ENCODE results near the gene FBXO39. TPM values are rescaled to one million over a fixed set of nuclear protein-coding genes. Genes with fewer than 3 reads are reported as not detected.

FBXO39 gene
- total RNA-seq, 1 experiment from 2014 or later, result not detected

- no peak overlapping the region for H3K4me2 ChIP-seq (ENCODE audit: low read length)
- no peak overlapping the region for H3K27ac ChIP-seq (ENCODE audit: low read depth, low read length)
- H3K79me2 ChIP-seq (ENCODE audit: insufficient read depth, low read length), result no peaks in the 10 kb centered on the region
- TF ChIP-seq RAD21 (IDR thresholded peaks at IDR 0.05; ENCODE audit: low read depth), result no peak
- TF ChIP-seq YY1 (IDR thresholded peaks at IDR 0.05; ENCODE audit: extremely low read depth, insufficient replicate concordance, low read depth, low read length), result no peak
- no peak for TF ChIP-seq ATF3 (IDR thresholded peaks at IDR 0.05)
- no peak for TF ChIP-seq MAX (IDR thresholded peaks at IDR 0.05)
- TF ChIP-seq POLR2AphosphoS5 (IDR thresholded peaks at IDR 0.05; ENCODE audit: low read depth, low read length), result no peak
- TF ChIP-seq EZH2phosphoT487 (IDR thresholded peaks at IDR 0.05; ENCODE audit: borderline replicate concordance), result no peak
- no peak for TF ChIP-seq EZH2 (IDR thresholded peaks at IDR 0.05)
- no peak for TF ChIP-seq REST (IDR thresholded peaks at IDR 0.05; ENCODE audit: low read depth)
- no peak for TF ChIP-seq JUND (IDR thresholded peaks at IDR 0.05)
- TF ChIP-seq ZFX (IDR thresholded peaks at IDR 0.05), result no peak
- TF ChIP-seq SIN3A (IDR thresholded peaks at IDR 0.05; ENCODE audit: low read depth), result no peak
- no peak for TF ChIP-seq CTCF (IDR thresholded peaks at IDR 0.05 in 2 of 3, conservative IDR thresholded peaks at IDR 0.05 in 1 of 3; ENCODE audit: borderline replicate concordance in 1 of 3, insufficient read depth in 1 of 3, low read depth in 2 of 3, low read length in 2 of 3)
- TF ChIP-seq CEBPB (IDR thresholded peaks at IDR 0.05; ENCODE audit: low read depth), result no peak
- no peak for TF ChIP-seq ZNF274 (IDR thresholded peaks at IDR 0.05; ENCODE audit: low read depth, low read length)
- TF ChIP-seq ELF1 (IDR thresholded peaks at IDR 0.05; ENCODE audit: borderline replicate concordance, low read depth), result no peak
- TF ChIP-seq EGR1 (IDR thresholded peaks at IDR 0.05; ENCODE audit: low read depth), result no peak
- TF ChIP-seq POLR2A (IDR thresholded peaks at IDR 0.05; ENCODE audit: borderline replicate concordance, extremely low read depth, insufficient read depth, insufficient read length), result no peak
- H3K36me3 ChIP-seq (ENCODE audit: control insufficient read depth in 1 of 2, insufficient read depth in 2 of 2, low read length in 2 of 2), result no peaks in the 10 kb centered on the region
- peaks cover 71% of the 10 kb centered on the region for H3K27me3 ChIP-seq (ENCODE audit: insufficient read depth, low read length)
- H3K4me1 ChIP-seq (ENCODE audit: control insufficient read depth in 1 of 2, insufficient read depth in 2 of 2, low read length in 2 of 2), result no peaks in the 10 kb centered on the region
- no peak for DNase-seq (ENCODE audit: low read depth, low spot score)
- intact Hi-C loops (cut with micrococcal nuclease), result no loop called here
- POLR2A ChIA-PET, result no interaction called here
- no TSS peak for BruUV-seq (replicated peaks)
- RAD21 ChIA-PET (ENCODE audit: low non-redundant PET in 1 of 2, low total read pairs in 2 of 2, uncharacterized antibody in 2 of 2, unreplicated experiment in 2 of 2), result no interaction called here
- no peak overlapping the region for H3K4me3 ChIP-seq (replicated peaks in 1 of 2; ENCODE audit: low read depth in 1 of 2, low read length in 2 of 2)
- H3K9me3 ChIP-seq (ENCODE audit: control insufficient read depth in 1 of 2, insufficient read depth in 1 of 2, low read depth in 1 of 2, low read length in 2 of 2), result no peaks in the 10 kb centered on the region
- H4K20me1 ChIP-seq (ENCODE audit: insufficient read depth), result no peaks in the 10 kb centered on the region
- CTCF ChIA-PET, result no interaction called here
- no peaks in the 10 kb centered on the region for H3K9me2 ChIP-seq (ENCODE audit: insufficient read depth)
- H3K9ac ChIP-seq (ENCODE audit: low read length), result no peak overlapping the region
- no peak for ATAC-seq
- no peak overlapping the region for H2AFZ ChIP-seq (ENCODE audit: low read depth, low read length, poor library complexity, severe bottlenecking)
These were observed 10.6 kb downstream of the FBXO39 start for GRCh38 chr17:6786618-6787017.
